Neuronal stem cell (in vitro differentiated cells): ENCODE results near the gene DCP1B.

Source experiments
- DNase-seq: peaks from one replicate; pipeline ENCODE4 v3.0.0-alpha.2; 2013; ENCODE audit warnings: low spot score
- H2AFZ ChIP-seq: one replicate; pipeline ENCODE4 v1.6.1; 2013; ENCODE audit warnings: mild to moderate bottlenecking, low read length, inconsistent platforms
- H2AK5ac ChIP-seq: 2 replicates; pipeline ENCODE4 v1.6.1; 2013; ENCODE audit warnings: low read depth, mild to moderate bottlenecking, inconsistent platforms, low read length, moderate library complexity, mixed read lengths
- H2BK120ac ChIP-seq: 2 replicates; pipeline ENCODE4 v1.6.1; 2013; ENCODE audit warnings: low read depth, mild to moderate bottlenecking, inconsistent platforms, low read length, moderate library complexity, mixed read lengths
- H2BK12ac ChIP-seq: one replicate; pipeline ENCODE4 v1.6.1; 2013; ENCODE audit warnings: low read length, inconsistent platforms
- H2BK15ac ChIP-seq: 2 replicates; pipeline ENCODE4 v1.6.1; 2013; ENCODE audit warnings: mild to moderate bottlenecking, low read length, inconsistent platforms, mixed read lengths
- H2BK5ac ChIP-seq: one replicate; pipeline ENCODE4 v1.6.1; 2013; ENCODE audit warnings: inconsistent platforms, mild to moderate bottlenecking, low read length, moderate library complexity
- H3K14ac ChIP-seq: one replicate; pipeline ENCODE4 v1.6.1; 2013; ENCODE audit warnings: low read length, inconsistent platforms
- H3K18ac ChIP-seq: 2 replicates; pipeline ENCODE4 v1.6.1; 2013; ENCODE audit warnings: low read length, inconsistent platforms
- H3K23ac ChIP-seq: 2 replicates; pipeline ENCODE4 v1.6.1; 2013; ENCODE audit warnings: low read depth, mild to moderate bottlenecking, mixed read lengths, low read length, inconsistent platforms; ENCODE audit not compliant: poor library complexity
- H3K27ac ChIP-seq: replicated peaks from 3 replicates; pipeline ENCODE4 v1.5.1; 2013; ENCODE audit warnings: low read length, inconsistent platforms
- H3K27me3 ChIP-seq, 3 experiments: 2 replicates each; pipeline ENCODE4 v1.6.1; 2013; ENCODE audit warnings: low read length in 3 of 3, mild to moderate bottlenecking in 2 of 3, inconsistent platforms in 1 of 3, low read depth in 1 of 3, mixed read lengths in 1 of 3, moderate library complexity in 1 of 3; ENCODE audit not compliant: control insufficient read depth in 3 of 3, insufficient read depth in 3 of 3
- H3K36me3 ChIP-seq, 2 donors: replicated peaks in 1 of 2; 2 replicates each; pipeline ENCODE4 v1.6.1; 2013; ENCODE audit warnings: low read length in 2 of 2; ENCODE audit not compliant: control insufficient read depth in 2 of 2, insufficient read depth in 2 of 2
- H3K4ac ChIP-seq: 2 replicates; pipeline ENCODE4 v1.6.1; 2013; ENCODE audit warnings: inconsistent platforms, mild to moderate bottlenecking, low read length, moderate library complexity
- H3K4me1 ChIP-seq, 2 donors: 1 replicate in 1 of 2; 2 replicates in 1 of 2; pipeline ENCODE4 v1.6.1; 2013; ENCODE audit warnings: low read length in 2 of 2, low read depth in 1 of 2; ENCODE audit not compliant: control insufficient read depth in 2 of 2, insufficient read depth in 1 of 2
- H3K4me2 ChIP-seq: one replicate; pipeline ENCODE4 v1.6.1; 2013; ENCODE audit warnings: mild to moderate bottlenecking, low read length, inconsistent platforms; ENCODE audit not compliant: insufficient read depth, poor library complexity, severe bottlenecking
- H3K4me3 ChIP-seq, 2 donors: 2 replicates each; pipeline ENCODE4 v1.5.1; 2013; ENCODE audit warnings: low read length in 2 of 2, mild to moderate bottlenecking in 2 of 2, inconsistent platforms in 1 of 2, moderate library complexity in 1 of 2
- H3K79me1 ChIP-seq: one replicate; pipeline ENCODE4 v1.6.1; 2013; ENCODE audit warnings: low read depth, mild to moderate bottlenecking, inconsistent platforms, low read length, moderate library complexity
- H3K9ac ChIP-seq: one replicate; pipeline ENCODE4 v1.6.1; 2013; ENCODE audit warnings: mild to moderate bottlenecking, low read depth, low read length, inconsistent platforms; ENCODE audit not compliant: poor library complexity
- H3K9me3 ChIP-seq, 2 donors: replicated peaks in 1 of 2; 2 replicates each; pipeline versions ENCODE3 to v1.6.1; 2013; ENCODE audit warnings: low read length in 2 of 2, mild to moderate bottlenecking in 2 of 2, inconsistent platforms in 1 of 2, low read depth in 1 of 2, mixed read lengths in 1 of 2, moderate library complexity in 1 of 2; ENCODE audit not compliant: control insufficient read depth in 2 of 2, insufficient read depth in 1 of 2
- H4K8ac ChIP-seq: one replicate; pipeline ENCODE4 v1.6.1; 2013; ENCODE audit warnings: low read depth, mild to moderate bottlenecking, inconsistent platforms, low read length, moderate library complexity
- H4K91ac ChIP-seq: one replicate; pipeline ENCODE4 v1.6.1; 2013; ENCODE audit warnings: low read length, low read depth, mild to moderate bottlenecking, inconsistent platforms; ENCODE audit not compliant: poor library complexity
- WGBS, 2 donors: extraction: QIAGEN DNeasy Blood & Tissue Kit; methylation state at CpG; one replicate each; pipeline ENCODE4 v1.1.7; 2013; ENCODE audit warnings: missing lambda C conversion rate in 2 of 2, mixed read lengths in 1 of 2; ENCODE audit not compliant: insufficient read length in 2 of 2, insufficient replicate concordance in 1 of 2; ENCODE audit errors: extremely low coverage in 2 of 2; 5-methylcytosine and 5-hydroxymethylcytosine counted together

Gene DCP1B

DNA sequence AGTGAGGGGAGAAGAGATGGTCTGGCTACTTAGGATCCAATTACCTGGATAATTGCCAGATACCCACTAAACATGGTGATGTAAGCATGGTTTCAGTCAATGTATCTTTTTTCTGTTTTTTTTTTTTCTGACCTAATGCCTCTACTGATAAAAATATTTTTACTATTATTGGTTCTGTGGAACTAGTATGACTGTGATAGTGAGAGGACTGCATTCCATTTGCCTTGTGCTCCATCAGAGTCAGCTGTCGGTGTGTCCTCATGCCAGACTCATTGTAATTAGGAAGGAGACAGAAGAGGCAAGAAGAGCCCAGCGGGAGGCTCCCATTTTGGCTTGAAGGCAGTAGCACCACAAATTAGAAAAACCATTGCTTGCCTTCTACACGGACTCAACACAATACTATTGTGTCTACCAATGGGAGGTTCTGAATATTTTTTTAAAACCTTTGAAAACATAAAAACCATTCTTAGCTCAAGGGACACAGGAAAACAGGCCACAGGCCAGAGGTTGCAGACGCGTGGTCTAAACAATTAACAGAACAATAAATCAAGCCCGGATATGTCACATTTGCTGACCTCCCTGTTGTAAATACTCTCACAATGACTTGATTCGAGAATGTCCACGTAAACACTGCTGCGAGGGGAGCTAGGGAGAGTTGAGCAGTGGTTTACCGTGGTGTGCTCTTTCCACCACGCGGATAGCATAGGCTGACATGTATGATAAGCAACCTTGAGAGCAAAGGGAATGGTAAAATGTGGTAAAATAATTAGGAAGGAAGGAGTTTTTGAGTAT lies 13.5 kb upstream of the DCP1B start:
- H3K4me1 ChIP-seq: peaks cover 6 to 23% of the 10 kb centered on the region in 2 donors
- WGBS, 2 donors: no CpG with 5 or more reads among the region's 12 CpGs
- H2AK5ac ChIP-seq: no peak overlapping the region
- no peak overlapping the region for H4K91ac ChIP-seq
- H2AFZ ChIP-seq: no peak overlapping the region
- H2BK12ac ChIP-seq: no peak overlapping the region
- no peaks in the 10 kb centered on the region for H3K79me1 ChIP-seq
- no peak for DNase-seq
- no peak overlapping the region for H2BK5ac ChIP-seq
- H3K9ac ChIP-seq: no peak overlapping the region
- H3K14ac ChIP-seq: no peak overlapping the region
- no peaks in the 10 kb centered on the region for H3K36me3 ChIP-seq
- H3K18ac ChIP-seq: no peak overlapping the region
- peaks cover 0 to 2% of the 10 kb centered on the region in 2 donors for H3K9me3 ChIP-seq
- H3K4me2 ChIP-seq: no peak overlapping the region
- no peak overlapping the region for H3K23ac ChIP-seq
- H3K4me3 ChIP-seq: no peak overlapping the region
- no peak overlapping the region for H3K27ac ChIP-seq
- H2BK15ac ChIP-seq: no peak overlapping the region
- no peak overlapping the region for H4K8ac ChIP-seq
- peaks cover 0 to 16% (median 0%) of the 10 kb centered on the region in 3 experiments for H3K27me3 ChIP-seq
- H3K4ac ChIP-seq: no peak overlapping the region
- H2BK120ac ChIP-seq: no peak overlapping the region

DNA sequence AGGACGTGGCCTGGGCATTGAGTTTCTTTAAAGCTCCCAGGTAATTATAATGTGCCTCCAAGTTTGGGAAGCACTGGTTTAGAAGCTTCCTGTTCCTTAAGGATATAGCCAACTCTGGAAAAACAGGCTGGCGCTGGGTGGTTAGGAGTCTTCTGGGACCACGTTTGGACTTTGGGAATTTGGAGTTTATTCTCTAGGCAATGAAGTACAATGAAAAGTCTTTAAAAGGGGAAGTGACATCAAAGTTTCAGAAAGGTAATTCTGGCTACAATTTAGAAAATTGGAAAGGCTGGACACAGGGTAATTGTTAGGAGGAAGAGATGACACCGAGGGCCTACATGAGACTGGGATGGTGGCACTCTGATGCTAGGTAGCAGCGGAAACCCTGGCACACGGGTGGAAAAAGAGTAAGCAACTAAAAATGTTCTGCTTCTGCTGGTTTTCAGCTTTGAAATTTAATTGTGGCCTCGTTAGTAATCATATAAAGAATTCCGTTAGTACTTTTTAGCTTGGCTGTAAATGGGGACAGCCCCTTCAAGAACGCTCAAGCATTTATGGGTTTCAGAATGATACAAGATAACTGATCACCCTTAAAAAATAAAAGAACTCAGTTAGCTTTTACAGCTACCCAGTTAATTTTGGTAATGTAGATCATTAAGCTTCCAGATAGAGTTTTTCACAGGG lies 12.7 kb upstream of the DCP1B start:
- H2AK5ac ChIP-seq: no peak overlapping the region
- no peak overlapping the region for H3K14ac ChIP-seq
- peaks cover 0 to 13% (median 0%) of the 10 kb centered on the region in 3 experiments for H3K27me3 ChIP-seq
- H2BK120ac ChIP-seq: no peak overlapping the region
- no peak overlapping the region for H2BK15ac ChIP-seq
- H3K9ac ChIP-seq: no peak overlapping the region
- no peak for DNase-seq
- H4K8ac ChIP-seq: no peak overlapping the region
- H3K4me1 ChIP-seq: peaks cover 6 to 27% of the 10 kb centered on the region in 2 donors
- no peaks in the 10 kb centered on the region for H3K36me3 ChIP-seq
- H3K9me3 ChIP-seq: peaks cover 0 to 2% of the 10 kb centered on the region in 2 donors
- H2AFZ ChIP-seq: no peak overlapping the region
- H2BK5ac ChIP-seq: no peak overlapping the region
- no peaks in the 10 kb centered on the region for H3K79me1 ChIP-seq
- H3K4me3 ChIP-seq: no peak overlapping the region
- no peak overlapping the region for H4K91ac ChIP-seq
- no peak overlapping the region for H2BK12ac ChIP-seq
- WGBS, 2 donors: no CpG with 5 or more reads among the region's 9 CpGs
- H3K4me2 ChIP-seq: no peak overlapping the region
- H3K27ac ChIP-seq: no peak overlapping the region
- H3K4ac ChIP-seq: no peak overlapping the region
- no peak overlapping the region for H3K23ac ChIP-seq
- no peak overlapping the region for H3K18ac ChIP-seq

DNA sequence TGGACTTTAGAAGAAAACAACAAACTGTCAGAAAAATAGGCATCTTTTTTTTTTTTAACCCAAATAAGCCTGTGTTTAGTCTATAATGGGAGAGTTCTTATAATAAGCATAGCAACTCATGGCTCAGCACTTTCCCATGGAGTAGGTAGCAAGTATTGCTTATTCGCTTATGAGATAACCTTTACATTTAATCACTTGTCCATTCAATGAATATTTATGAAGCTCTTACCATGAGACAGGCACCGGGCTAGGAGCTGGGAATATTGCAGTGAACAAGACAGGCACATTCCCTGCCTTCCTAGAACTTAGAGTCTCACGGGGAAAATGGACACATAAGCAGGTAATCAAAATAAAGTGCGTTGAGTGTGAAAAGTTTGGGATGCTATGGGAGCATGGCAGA lies 10.0 kb upstream of the DCP1B start:
- no peak overlapping the region for H2BK15ac ChIP-seq
- H3K9ac ChIP-seq: no peak overlapping the region
- H4K8ac ChIP-seq: no peak overlapping the region
- DNase-seq: no peak
- H2BK12ac ChIP-seq: no peak overlapping the region
- no CpG with 5 or more reads among the region's 4 CpGs for WGBS, 2 donors
- no peak overlapping the region for H3K18ac ChIP-seq
- no peak overlapping the region for H3K4me3 ChIP-seq
- H3K79me1 ChIP-seq: no peaks in the 10 kb centered on the region
- no peaks in the 10 kb centered on the region for H3K9me3 ChIP-seq
- H2AK5ac ChIP-seq: no peak overlapping the region
- peaks cover 6 to 27% of the 10 kb centered on the region in 2 donors for H3K4me1 ChIP-seq
- H2BK120ac ChIP-seq: no peak overlapping the region
- H3K27me3 ChIP-seq: no peaks in the 10 kb centered on the region
- no peak overlapping the region for H3K23ac ChIP-seq
- H3K4ac ChIP-seq: no peak overlapping the region
- H4K91ac ChIP-seq: no peak overlapping the region
- no peaks in the 10 kb centered on the region for H3K36me3 ChIP-seq
- H3K27ac ChIP-seq: no peak overlapping the region
- H3K4me2 ChIP-seq: no peak overlapping the region
- no peak overlapping the region for H3K14ac ChIP-seq
- peak overlapping the region; percentile 60 for H2AFZ ChIP-seq
- H2BK5ac ChIP-seq: no peak overlapping the region

DNA sequence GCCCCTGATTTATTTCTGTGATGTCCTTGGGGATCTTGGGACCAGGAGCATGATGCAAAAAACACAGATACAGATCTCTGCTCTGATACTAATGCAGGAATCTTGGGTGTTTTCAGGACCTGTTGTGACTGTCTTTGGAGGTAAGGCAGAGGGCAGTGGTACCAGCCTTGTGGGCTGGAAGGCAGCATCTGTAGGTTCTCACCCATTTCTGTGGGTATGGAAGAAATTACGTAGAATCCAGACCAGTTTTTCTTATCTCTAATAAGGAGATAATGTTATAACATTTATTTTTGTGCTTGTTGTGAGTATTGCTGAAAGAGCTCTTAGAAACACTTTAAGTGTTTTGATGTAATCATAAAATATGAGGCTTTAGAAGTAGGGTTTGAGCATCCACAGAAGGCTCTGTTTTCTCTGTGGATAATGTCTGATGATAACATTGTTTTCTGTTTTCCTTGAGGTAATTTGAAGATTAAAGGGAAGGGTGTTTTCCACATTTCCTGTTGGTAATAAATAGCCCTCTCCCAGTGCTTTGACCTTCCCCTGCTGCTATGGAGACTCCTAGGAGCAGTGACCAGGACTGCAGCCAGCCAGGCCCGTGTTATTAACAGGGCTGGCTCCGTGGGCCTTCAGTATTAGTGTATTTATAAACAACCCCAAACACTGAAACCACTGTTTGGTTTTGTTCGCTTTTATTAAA lies 9.4 kb upstream of the DCP1B start:
- H2AFZ ChIP-seq: peak overlapping the region; percentile 60
- no CpG with 5 or more reads among the region's 4 CpGs for WGBS, 2 donors

More for the DNA sequence above, 9.4 kb upstream of the DCP1B start:
- Histone ChIP-seq H3K79me1 (no peaks in the 10 kb centered on the region), H3K18ac (no peak overlapping the region), H4K8ac (no peak overlapping the region), H3K4me3 (no peak overlapping the region), H2BK15ac (no peak overlapping the region), H3K9ac (no peak overlapping the region), H3K14ac (no peak overlapping the region), H3K4ac (no peak overlapping the region), H3K27me3 (no peaks in the 10 kb centered on the region), H3K4me1 (peaks cover 6 to 27% of the 10 kb centered on the region in 2 donors), H3K4me2 (no peak overlapping the region), H2BK5ac (no peak overlapping the region), H3K9me3 (no peaks in the 10 kb centered on the region), H4K91ac (no peak overlapping the region), H3K36me3 (no peaks in the 10 kb centered on the region), H2AK5ac (no peak overlapping the region), H3K27ac (no peak overlapping the region), H2BK120ac (no peak overlapping the region), H3K23ac (no peak overlapping the region), H2BK12ac (no peak overlapping the region)
- no peak for DNase-seq
